ENCODE measurements around the gene DGKD.

DGKD gene

DNA sequence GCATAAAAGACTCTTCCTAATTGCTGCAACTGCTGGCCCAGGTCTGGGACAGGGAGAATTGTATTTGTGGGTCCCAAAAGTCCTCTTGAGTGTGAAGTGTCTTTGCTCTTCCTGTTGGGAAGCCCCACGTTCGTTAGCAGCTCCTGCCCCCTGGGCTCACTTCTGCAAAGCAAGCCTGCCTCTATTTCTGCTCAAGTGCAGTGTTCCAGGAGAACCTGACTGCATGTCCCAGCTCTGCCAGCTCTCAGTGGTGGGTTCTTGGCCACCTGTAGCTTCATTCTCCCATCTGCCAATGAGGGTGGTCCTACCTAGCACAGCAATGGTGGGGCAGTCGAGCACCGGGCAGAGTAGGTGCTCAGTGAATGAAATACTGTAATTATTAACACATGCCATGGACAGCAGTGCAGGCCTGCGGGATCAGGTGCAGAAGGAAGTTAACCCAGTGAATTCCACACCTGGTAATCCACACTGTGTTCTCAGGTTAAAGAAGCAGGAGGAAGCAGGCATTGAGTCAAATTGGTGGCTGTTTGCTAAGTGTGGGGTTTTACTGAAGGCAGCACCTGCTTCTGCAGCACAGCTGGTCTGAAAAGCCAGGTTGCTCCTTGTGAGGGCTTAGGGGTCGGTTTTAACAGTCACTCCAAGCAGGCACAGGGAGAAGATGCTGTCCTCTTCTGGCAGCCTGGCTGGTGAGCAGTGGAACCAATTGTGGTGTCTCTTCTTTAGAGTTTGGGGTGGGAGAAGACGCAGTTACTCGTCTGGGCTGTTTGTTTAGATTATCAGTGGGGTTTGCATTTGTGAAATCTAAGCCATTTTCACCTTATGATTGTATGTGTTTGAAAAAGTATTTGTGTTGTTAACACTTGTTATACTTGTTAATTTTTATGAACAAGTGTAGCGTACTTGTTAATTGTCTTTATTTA, 54.3 kb downstream of the DGKD start:
- no peak overlapping the region for H3K27ac ChIP-seq
- no peaks in the 10 kb centered on the region for H3K79me2 ChIP-seq (ENCODE audit: insufficient read depth, low read depth)
- H3K9ac ChIP-seq, result no peak overlapping the region
- H3K4me2 ChIP-seq, result no peak overlapping the region
- no peak for TF ChIP-seq CTCF (conservative IDR thresholded peaks at IDR 0.05; ENCODE audit: low read depth, low read length)
- H3K27me3 ChIP-seq (ENCODE audit: insufficient read depth, low read depth), result no peaks in the 10 kb centered on the region
- H3K4me3 ChIP-seq (IDR thresholded peaks at IDR 0.05; ENCODE audit: insufficient read depth, low read depth, low read length), result no peak overlapping the region
- no peak overlapping the region for H2AFZ ChIP-seq (ENCODE audit: low read depth)
- no peaks in the 10 kb centered on the region for H4K20me1 ChIP-seq (ENCODE audit: insufficient read depth)
- no peaks in the 10 kb centered on the region for H3K36me3 ChIP-seq (ENCODE audit: insufficient read depth)
- H3K4me1 ChIP-seq (ENCODE audit: low read depth, poor library complexity, severe bottlenecking), result no peaks in the 10 kb centered on the region

DNA sequence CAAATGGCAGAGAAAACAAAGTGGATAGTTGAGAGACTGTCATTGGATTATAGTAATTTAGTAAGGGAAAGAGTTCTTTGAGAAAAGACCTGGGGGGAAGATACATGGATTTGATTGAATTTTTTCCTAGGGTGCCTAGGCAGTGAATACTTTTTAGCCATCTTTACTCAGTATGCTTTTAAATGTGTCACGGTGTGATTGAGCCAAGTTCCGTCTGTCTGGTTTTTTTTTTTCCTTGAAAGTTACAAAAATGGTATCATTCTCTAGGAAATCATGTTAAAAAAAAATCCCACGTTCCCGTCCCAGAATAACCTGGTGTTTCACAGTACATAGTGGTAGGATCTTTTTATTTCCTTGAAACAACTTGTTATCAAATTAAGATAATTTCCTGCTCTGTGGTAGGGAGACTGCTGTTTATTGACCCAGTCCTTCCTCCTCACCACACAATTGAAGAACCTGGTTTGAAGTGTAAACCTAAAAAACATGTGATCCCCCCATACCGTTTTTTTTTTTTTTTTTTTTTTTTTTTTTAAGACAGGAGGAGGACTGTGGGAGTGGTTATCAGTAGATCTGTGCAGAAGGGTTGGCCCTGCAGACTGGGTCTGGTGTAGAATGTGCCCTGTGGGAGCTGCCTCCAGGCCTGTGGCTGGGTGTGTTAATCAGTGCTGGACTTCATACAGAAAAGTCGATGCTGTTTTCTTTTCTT, 55.1 kb downstream of the DGKD start:
- Histone ChIP-seq H4K20me1 (ENCODE audit: insufficient read depth) (no peaks in the 10 kb centered on the region), H3K9ac (no peak overlapping the region), H2AFZ (ENCODE audit: low read depth) (no peak overlapping the region), H3K79me2 (ENCODE audit: insufficient read depth, low read depth) (no peaks in the 10 kb centered on the region), H3K27ac (no peak overlapping the region), H3K4me2 (no peak overlapping the region), H3K36me3 (ENCODE audit: insufficient read depth) (no peaks in the 10 kb centered on the region), H3K4me1 (ENCODE audit: low read depth, poor library complexity, severe bottlenecking) (no peaks in the 10 kb centered on the region), H3K4me3 (IDR thresholded peaks at IDR 0.05; ENCODE audit: insufficient read depth, low read depth, low read length) (no peak overlapping the region), H3K27me3 (ENCODE audit: insufficient read depth, low read depth) (no peaks in the 10 kb centered on the region)
- TF ChIP-seq CTCF (conservative IDR thresholded peaks at IDR 0.05; ENCODE audit: low read depth, low read length), result no peak

DNA sequence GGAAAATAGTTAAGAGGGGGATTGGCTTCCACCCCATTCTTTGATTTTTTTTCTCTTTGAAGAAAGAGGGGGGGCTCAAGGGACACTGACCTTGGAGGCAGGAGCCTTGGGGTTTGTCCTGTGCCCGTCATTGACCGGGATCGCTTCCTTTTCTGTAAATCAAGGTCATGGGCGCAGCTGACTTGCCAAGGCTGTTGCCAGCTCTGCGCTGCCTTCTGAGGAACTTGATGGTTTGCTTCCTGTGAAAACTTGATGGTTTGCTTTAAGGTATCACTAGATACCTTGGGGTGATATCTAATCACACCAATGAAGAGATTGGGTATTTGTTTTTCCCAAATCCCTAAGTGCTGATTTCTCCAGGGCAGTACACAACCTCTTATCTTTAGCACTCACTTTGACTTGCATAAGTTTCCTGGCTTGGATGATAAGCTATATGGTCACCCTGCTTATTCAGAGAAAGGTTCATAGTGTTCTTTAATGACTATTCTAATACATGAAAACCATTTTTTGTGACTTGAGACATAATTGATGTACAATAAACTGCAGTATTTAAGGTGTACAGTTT, 56.0 kb downstream of the DGKD start:
- no peak overlapping the region for H3K27ac ChIP-seq
- no peak for TF ChIP-seq CTCF (conservative IDR thresholded peaks at IDR 0.05; ENCODE audit: low read depth, low read length)
- H3K4me3 ChIP-seq (IDR thresholded peaks at IDR 0.05; ENCODE audit: insufficient read depth, low read depth, low read length), result no peak overlapping the region
- H4K20me1 ChIP-seq (ENCODE audit: insufficient read depth), result no peaks in the 10 kb centered on the region
- H3K79me2 ChIP-seq (ENCODE audit: insufficient read depth, low read depth), result no peaks in the 10 kb centered on the region
- H3K9ac ChIP-seq, result no peak overlapping the region
- no peaks in the 10 kb centered on the region for H3K36me3 ChIP-seq (ENCODE audit: insufficient read depth)
- H3K27me3 ChIP-seq (ENCODE audit: insufficient read depth, low read depth), result no peaks in the 10 kb centered on the region
- no peak overlapping the region for H2AFZ ChIP-seq (ENCODE audit: low read depth)
- no peaks in the 10 kb centered on the region for H3K4me1 ChIP-seq (ENCODE audit: low read depth, poor library complexity, severe bottlenecking)
- H3K4me2 ChIP-seq, result no peak overlapping the region

GRCh38 chr2:233411162-233411561, 56.9 kb downstream of the DGKD start:
- H3K36me3 ChIP-seq (ENCODE audit: insufficient read depth), result no peaks in the 10 kb centered on the region
- H3K4me1 ChIP-seq (ENCODE audit: low read depth, poor library complexity, severe bottlenecking), result no peaks in the 10 kb centered on the region
- no peak overlapping the region for H2AFZ ChIP-seq (ENCODE audit: low read depth)
- no peaks in the 10 kb centered on the region for H3K79me2 ChIP-seq (ENCODE audit: insufficient read depth, low read depth)
- H3K4me2 ChIP-seq, result no peak overlapping the region
- no peak overlapping the region for H3K9ac ChIP-seq
- no peak for TF ChIP-seq CTCF (conservative IDR thresholded peaks at IDR 0.05; ENCODE audit: low read depth, low read length)
- no peak overlapping the region for H3K27ac ChIP-seq
- H4K20me1 ChIP-seq (ENCODE audit: insufficient read depth), result no peaks in the 10 kb centered on the region
- no peaks in the 10 kb centered on the region for H3K27me3 ChIP-seq (ENCODE audit: insufficient read depth, low read depth)
- H3K4me3 ChIP-seq (IDR thresholded peaks at IDR 0.05; ENCODE audit: insufficient read depth, low read depth, low read length), result no peak overlapping the region

Measured in KMS-11 (cell line).